ENCODE measurements around the gene ARID3C. TPM values are rescaled to one million over a fixed set of nuclear protein-coding genes. Genes with fewer than 3 reads are reported as not detected.

ARID3C gene
- total RNA-seq, 4 donors from 2014 or later, result 0.53 TPM; not detected in 3

DNA sequence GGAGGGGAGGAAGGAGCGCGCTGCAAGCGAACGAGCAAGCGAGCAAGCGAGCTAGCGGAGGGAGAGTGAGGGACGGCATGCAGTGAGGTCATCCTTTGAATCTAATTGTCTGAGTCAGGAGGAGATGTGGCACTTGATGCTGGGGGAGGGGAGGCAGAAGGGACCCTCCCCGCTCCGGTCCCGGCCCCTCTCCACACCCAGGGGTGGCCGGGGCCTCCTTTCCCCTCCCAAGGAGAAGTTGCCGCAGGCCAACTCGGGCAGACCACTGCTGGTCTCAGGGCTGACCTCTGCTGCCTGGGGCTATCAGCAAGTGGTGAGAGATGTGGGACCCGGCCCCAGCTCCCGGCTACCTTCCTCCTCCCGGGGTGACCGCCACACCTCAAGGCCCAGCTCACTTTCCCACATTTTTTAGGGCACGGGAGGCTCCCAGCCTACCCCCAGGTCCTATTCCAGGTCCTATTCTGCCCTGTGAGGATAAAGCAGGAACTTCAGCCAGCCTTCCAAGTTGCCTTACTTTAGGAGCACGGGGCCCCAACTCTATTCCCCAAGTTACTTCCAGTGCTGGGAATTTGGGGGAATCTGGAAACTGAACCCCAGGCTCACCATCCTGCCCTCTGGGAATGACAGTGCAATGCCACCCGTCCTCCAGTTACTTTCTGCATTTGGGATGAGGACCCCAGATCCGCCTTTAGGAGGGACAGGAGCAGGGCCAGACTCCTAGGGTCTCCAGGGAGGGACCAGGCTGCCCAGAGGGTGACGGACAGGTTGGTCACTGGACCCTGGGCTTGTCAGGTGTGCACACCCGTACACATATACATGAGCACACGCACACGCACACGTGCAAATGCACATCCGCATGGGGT is 50.4 kb downstream of the ARID3C start:
- H3K27me3 ChIP-seq, result peaks cover 0 to 17% of the 10 kb centered on the region in 2 donors
- no peak for TF ChIP-seq POLR2A (IDR thresholded peaks at IDR 0.05)
- TF ChIP-seq, protein P1, sequence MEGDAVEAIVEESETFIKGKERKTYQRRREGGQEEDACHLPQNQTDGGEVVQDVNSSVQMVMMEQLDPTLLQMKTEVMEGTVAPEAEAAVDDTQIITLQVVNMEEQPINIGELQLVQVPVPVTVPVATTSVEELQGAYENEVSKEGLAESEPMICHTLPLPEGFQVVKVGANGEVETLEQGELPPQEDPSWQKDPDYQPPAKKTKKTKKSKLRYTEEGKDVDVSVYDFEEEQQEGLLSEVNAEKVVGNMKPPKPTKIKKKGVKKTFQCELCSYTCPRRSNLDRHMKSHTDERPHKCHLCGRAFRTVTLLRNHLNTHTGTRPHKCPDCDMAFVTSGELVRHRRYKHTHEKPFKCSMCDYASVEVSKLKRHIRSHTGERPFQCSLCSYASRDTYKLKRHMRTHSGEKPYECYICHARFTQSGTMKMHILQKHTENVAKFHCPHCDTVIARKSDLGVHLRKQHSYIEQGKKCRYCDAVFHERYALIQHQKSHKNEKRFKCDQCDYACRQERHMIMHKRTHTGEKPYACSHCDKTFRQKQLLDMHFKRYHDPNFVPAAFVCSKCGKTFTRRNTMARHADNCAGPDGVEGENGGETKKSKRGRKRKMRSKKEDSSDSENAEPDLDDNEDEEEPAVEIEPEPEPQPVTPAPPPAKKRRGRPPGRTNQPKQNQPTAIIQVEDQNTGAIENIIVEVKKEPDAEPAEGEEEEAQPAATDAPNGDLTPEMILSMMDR (IDR thresholded peaks at IDR 0.05), result no peak
- no peak overlapping the region for H3K27ac ChIP-seq
- H3K4me3 ChIP-seq, result peak overlapping the region in 3 of 4 donors; percentile 32 to 47 (median 38)
- H3K36me3 ChIP-seq, result no peaks in the 10 kb centered on the region
- no peaks in the 10 kb centered on the region for H3K9me3 ChIP-seq
- H3K4me1 ChIP-seq, result peaks cover 0 to 47% (median 6%) of the 10 kb centered on the region in 4 donors
- DNase-seq, result no peak

DNA sequence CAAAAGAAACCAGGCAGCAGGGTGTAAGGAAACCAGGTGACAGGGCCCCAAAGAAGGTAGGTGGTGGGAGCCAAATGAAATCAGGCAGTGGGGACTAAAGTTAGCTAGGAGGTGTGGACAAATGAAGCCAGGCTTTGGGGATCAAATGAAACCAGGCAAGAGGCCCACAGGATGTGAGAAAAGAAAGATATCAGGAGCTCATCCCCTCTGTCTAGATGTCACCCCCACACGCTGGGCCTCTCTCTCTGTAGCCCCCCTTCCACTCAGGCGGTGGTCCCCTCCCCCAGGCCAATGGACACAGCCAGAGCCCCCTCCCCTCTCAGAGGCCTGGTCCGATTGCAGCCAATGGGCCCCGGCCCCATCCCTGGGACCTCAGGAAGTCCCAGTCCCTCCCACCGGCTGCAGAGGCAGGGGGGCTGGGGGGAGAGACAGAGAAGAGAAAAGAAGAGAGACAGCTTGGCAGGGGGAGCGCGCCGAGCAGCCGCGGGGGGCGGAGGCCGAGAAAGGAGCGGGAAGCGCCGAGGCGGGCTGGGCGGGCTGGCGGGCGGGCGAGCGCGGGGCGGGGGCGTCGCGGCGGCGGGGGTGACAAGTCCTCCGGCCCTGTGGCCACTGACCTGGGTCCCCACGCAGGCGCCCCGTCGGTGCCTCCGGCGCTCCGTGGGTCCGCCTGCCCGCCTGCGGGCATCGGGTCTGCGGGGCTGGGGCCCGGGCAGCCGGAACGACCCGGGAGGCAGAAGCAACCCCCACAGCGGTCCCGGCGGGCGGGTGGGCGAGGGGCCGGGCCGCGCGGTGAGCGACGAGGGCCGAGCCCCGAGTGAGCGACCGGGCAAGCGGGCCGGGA is 51.2 kb downstream of the ARID3C start:
- Histone ChIP-seq H3K4me3 (peak overlapping the region in 3 of 4 donors; percentile 32 to 47 (median 38)), H3K4me1 (peaks cover 0 to 55% (median 6%) of the 10 kb centered on the region in 4 donors), H3K9me3 (no peaks in the 10 kb centered on the region), H3K36me3 (no peaks in the 10 kb centered on the region), H3K27me3 (peaks cover 0 to 17% of the 10 kb centered on the region in 2 donors), H3K27ac (no peak overlapping the region)
- TF ChIP-seq, protein P1 (IDR thresholded peaks at IDR 0.05), result no peak
- TF ChIP-seq POLR2A (IDR thresholded peaks at IDR 0.05), result no peak
- DNase-seq, result no peak

DNA sequence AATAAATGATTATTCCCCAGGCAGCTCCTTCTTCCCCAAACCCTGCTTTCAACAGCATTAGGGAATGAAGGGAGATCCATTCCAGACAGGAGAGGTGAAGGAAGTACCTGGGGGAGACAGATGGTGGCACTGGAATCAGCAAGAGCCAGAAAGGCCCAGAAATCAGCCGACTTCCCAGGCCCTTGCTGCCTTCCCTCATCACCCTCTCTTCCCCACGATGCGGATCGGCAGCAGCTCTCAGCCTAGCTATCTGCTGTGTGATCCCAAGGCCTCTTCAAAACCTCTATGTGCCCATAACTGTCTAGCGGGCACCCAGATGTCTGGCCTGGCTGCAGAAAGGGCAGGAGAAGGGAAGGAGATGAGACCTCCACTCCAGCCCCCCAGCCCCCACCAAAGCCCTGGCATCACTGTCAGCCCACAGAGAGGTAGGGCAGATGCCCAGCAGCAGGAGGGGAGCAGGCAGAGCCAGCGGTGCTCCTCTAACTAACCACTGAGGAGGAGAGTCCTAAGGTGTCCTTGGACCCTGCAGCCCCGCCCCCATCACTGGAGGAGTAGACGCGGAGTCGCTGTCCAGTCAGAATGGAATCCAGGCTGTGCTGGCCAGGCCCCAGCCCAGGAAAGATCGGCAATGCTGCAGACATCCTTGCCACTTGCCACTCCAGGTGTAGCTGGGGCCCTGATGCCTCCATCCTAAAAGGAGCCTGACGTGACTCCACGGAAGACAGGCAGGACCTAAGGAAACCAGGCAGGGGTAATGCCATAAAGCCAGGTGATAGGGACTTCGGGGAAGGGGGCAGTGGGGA is 52.1 kb downstream of the ARID3C start:
- Histone ChIP-seq H3K9me3 (no peaks in the 10 kb centered on the region), H3K36me3 (no peaks in the 10 kb centered on the region), H3K4me3 (no peak overlapping the region), H3K27me3 (peaks cover 0 to 17% of the 10 kb centered on the region in 2 donors), H3K4me1 (peaks cover 0 to 64% (median 6%) of the 10 kb centered on the region in 4 donors), H3K27ac (no peak overlapping the region)
- TF ChIP-seq POLR2A (IDR thresholded peaks at IDR 0.05), result no peak
- TF ChIP-seq, protein P1 (IDR thresholded peaks at IDR 0.05), result no peak
- DNase-seq, result peak in 1 of 3 donors; percentile 58

DNA sequence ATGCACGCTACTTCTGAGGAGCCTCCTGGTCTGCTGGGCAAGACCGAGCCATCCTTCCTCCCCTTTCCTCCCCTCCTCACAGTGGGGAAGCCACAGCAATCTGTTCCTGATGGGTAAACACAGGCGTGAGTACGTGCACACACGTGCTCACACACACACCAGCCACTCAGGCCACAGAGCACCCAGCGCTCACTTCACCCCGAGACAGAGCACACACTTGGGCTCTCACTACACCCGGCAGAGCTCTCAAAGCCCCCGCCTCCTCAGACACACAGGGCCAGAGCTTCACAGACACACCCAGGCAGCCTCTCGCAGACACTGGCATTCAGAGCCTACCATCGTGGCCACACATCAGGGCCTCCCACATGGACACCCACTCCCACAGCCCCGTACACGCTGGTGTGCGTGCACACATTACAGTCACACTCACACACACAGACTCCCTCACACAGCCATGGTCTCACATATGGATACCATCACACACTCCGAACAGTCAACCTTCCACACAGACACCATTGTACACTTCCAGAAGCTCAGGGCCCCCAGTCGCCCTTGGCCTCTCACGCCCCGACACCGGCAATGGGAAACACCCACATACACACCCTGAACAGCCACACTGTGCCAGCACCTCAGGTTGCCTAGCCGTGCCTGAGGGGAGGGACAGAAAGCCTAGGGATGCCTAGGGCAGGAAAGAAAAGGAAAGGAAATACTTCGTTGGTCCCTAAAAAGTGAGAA is 52.8 kb downstream of the ARID3C start:
- peaks cover 0 to 17% of the 10 kb centered on the region in 2 donors for H3K27me3 ChIP-seq
- H3K27ac ChIP-seq, result no peak overlapping the region
- no peak overlapping the region for H3K4me3 ChIP-seq
- H3K4me1 ChIP-seq, result peaks cover 0 to 70% (median 9%) of the 10 kb centered on the region in 4 donors
- H3K36me3 ChIP-seq, result no peaks in the 10 kb centered on the region
- H3K9me3 ChIP-seq, result no peaks in the 10 kb centered on the region
- peak in 1 of 3 donors; percentile 57 for DNase-seq
- TF ChIP-seq, protein P1 (IDR thresholded peaks at IDR 0.05), result no peak
- no peak for TF ChIP-seq POLR2A (IDR thresholded peaks at IDR 0.05)
